IPS DF 6.9 (cell line): Measurements from ENCODE around the gene CGNL1.
A peak's percentile ranks its signal among the peaks of the same experiment; 100 is the strongest.

Experiments used
- DNase-seq: peaks from one replicate; pipeline ENCODE4 v3.0.0-alpha.2; 2013; ENCODE audit warnings: low read depth, low spot score
- H3K27ac ChIP-seq: one replicate; pipeline ENCODE4 v1.5.1; 2013; ENCODE audit warnings: low read length, control low read depth
- H3K27me3 ChIP-seq: 2 replicates; pipeline ENCODE4 v1.6.1; 2013; ENCODE audit warnings: mild to moderate bottlenecking, low read length; ENCODE audit not compliant: control insufficient read depth, insufficient read depth
- H3K36me3 ChIP-seq: 2 replicates; pipeline ENCODE4 v1.6.1; 2013; ENCODE audit warnings: low read length; ENCODE audit not compliant: control insufficient read depth, insufficient read depth
- H3K4me1 ChIP-seq: 2 replicates; pipeline ENCODE4 v1.6.1; 2013; ENCODE audit warnings: low read length; ENCODE audit not compliant: control insufficient read depth, insufficient read depth
- H3K4me3 ChIP-seq: 2 replicates; pipeline ENCODE4 v1.5.1; 2013; ENCODE audit warnings: mild to moderate bottlenecking, low read length
- H3K9me3 ChIP-seq: 2 replicates; pipeline ENCODE4 v1.6.1; 2013; ENCODE audit warnings: low read length, inconsistent platforms; ENCODE audit not compliant: control insufficient read depth, insufficient read depth
- WGBS: extraction: QIAGEN DNeasy Blood & Tissue Kit; methylation state at CpG from one replicate; pipeline ENCODE4 v1.1.7; 2013; ENCODE audit warnings: mixed read lengths, missing lambda C conversion rate; ENCODE audit not compliant: insufficient read length, insufficient coverage; 5-methylcytosine and 5-hydroxymethylcytosine counted together

CGNL1 gene

DNA sequence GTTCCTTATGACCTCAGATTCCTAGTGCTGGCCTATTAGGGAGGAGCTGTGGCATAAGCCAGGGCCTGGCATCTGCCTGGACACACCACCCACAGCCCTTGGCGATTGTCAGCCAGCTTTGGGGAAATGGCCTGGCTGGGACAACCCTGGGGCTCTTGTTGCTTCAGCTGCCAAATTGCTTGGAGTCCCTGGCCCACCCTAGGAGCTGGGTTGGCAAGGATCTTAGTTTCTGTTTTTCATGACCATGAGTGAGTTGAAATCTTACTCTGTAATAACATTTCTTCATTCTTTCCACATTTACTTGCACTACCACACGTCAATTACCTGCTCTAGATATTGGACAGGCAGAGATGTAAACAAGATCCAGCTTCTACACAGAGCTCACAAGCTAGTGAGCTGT, 213.4 kb downstream of the CGNL1 start:
- no peak for DNase-seq
- H3K9me3 ChIP-seq = no peaks in the 10 kb centered on the region
- WGBS = no CpG with 5 or more reads among the region's 2 CpGs
- H3K4me3 ChIP-seq = no peak overlapping the region
- no peaks in the 10 kb centered on the region for H3K36me3 ChIP-seq
- no peak overlapping the region for H3K27ac ChIP-seq
- H3K4me1 ChIP-seq = peaks cover 4% of the 10 kb centered on the region; the same call in 1 of the 2 replicates
- H3K27me3 ChIP-seq = peaks cover 2% of the 10 kb centered on the region; the same call in 1 of the 2 replicates

DNA sequence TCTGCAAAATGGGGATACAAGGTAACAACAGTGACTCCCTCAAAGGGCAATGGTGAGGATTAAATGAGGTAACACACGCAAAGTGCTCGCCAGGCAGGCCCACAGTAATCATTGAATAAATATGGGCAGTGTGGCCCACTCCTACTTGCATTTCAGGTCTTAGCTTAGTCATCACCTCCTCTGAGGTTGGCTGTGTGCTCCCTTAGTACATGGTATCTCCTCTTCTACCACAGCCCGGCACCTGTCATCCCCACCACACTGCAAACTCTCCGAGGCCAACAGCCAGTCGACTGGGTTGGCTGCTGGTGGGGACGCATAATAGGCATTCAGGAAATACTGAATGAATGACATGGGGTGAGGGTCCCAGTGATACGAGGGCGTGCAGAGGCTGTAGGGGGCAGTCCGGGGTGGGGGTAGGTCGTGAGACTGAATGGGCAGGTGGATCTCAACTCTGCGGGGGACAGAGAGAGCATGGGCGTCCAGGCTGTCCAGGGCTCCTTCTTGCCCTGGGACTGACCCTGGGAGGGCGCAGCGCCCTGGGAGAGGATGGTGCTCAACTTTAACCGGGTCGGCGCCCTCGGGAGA, 215.0 kb downstream of the CGNL1 start:
- peak overlapping the region; percentile 55; the same call in 1 of the 2 replicates for H3K4me3 ChIP-seq
- DNase-seq = no peak
- no peak overlapping the region for H3K27ac ChIP-seq
- H3K9me3 ChIP-seq = no peaks in the 10 kb centered on the region
- peaks cover 2% of the 10 kb centered on the region; the same call in 1 of the 2 replicates for H3K27me3 ChIP-seq
- no CpG with 5 or more reads among the region's 18 CpGs for WGBS
- H3K4me1 ChIP-seq = peaks cover 4% of the 10 kb centered on the region; the same call in 1 of the 2 replicates
- no peaks in the 10 kb centered on the region for H3K36me3 ChIP-seq

DNA sequence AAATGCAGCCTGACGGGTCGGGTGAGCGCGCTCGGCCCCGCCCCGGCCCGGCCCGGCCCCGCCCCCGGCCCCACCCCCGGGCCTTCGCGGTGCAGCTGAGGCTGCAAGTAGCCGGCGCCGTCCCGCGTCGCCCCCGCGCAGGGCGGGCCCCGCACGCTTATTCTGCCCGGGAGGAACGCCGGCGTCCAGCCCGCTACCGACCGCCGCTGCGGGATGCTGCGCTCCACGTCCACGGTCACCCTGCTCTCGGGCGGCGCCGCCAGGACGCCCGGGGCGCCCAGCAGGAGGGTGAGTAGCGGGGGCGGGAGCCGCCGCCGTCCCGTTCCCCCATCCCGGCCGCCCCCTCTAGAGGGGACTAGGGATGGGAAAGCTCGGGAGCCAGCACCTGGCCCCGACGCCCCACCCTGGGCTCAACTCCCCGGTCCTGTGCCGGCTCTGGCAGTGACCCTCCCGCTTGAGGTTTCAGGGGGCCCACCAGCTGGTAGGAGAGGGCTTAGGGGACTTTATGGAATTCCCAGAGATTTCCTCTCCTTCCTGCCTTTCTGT, 215.6 kb downstream of the CGNL1 start, which contains the start of gene MYZAP:
Gene MYZAP (plus strand): TSS at position 83 of the 546 bp plus-strand sequence. CDS start 131 bp downstream, at position 214.
- H3K4me1 ChIP-seq = peaks cover 4% of the 10 kb centered on the region; the same call in 1 of the 2 replicates
- WGBS = no CpG with 5 or more reads among the region's 58 CpGs
- peaks cover 2% of the 10 kb centered on the region; the same call in 1 of the 2 replicates for H3K27me3 ChIP-seq
- H3K4me3 ChIP-seq = peak within 1 kb of the TSS; percentile 55; the same call in 1 of the 2 replicates
- no peaks in the 10 kb centered on the region for H3K36me3 ChIP-seq
- H3K27ac ChIP-seq = no peak within 1 kb of the TSS
- H3K9me3 ChIP-seq = no peaks in the 10 kb centered on the region
- DNase-seq = no peak

DNA sequence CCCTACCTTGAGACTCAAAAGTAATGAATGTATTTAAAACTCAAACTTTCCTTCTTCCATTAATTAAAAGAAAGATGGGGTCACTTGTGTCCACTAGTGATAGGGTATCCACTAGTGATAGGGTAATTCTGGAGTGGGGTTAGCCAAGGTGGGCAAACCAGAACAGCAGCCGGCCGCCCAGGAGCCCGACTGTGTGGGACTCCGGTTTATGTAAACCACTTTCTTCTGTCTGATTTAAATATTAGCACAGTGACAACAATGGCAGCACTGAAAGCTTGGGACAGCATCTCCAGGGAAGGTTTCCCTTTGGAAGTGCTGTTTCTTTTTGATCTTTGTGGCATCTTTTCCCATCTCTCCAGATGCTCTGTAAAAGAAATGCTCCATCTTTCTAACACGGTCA, 216.1 kb downstream of the CGNL1 start:
- no CpG with 5 or more reads among the region's 5 CpGs for WGBS
- no peak overlapping the region; the same call in 1 of the 2 replicates for H3K4me3 ChIP-seq
- H3K27ac ChIP-seq = no peak overlapping the region

DNA sequence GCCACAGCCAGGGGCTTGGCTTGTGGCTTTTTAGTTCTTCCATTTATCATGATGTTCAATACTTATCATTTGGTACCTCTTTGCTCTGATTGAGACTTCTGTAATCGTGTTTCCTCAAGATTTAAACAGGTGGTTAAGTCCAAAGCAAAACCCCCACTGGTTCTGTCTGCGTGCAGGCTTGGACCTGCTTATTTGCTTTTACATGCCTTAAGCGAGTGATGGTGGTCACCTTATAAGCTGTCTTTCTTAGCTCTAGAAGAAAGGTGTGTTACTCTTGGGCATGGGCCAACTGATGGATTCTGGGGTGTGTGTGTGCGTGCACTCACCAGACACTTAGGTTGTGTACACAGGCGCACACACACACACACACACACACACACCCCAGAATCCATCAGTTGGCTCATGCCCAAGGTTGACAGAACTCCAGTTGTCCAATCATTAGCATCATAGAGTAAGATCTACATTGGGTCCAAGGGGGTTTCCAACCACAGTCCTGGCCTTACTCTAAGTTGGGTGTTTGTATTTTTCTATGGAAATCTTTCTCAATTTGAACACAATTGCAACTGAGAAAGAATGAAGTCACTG, 216.6 kb downstream of the CGNL1 start:
- H3K27me3 ChIP-seq = peaks cover 2% of the 10 kb centered on the region; the same call in 1 of the 2 replicates
- no peak overlapping the region for H3K4me3 ChIP-seq
- H3K27ac ChIP-seq = no peak overlapping the region
- DNase-seq = no peak
- H3K9me3 ChIP-seq = no peaks in the 10 kb centered on the region
- H3K4me1 ChIP-seq = peaks cover 4% of the 10 kb centered on the region; the same call in 1 of the 2 replicates
- H3K36me3 ChIP-seq = no peaks in the 10 kb centered on the region
- no CpG with 5 or more reads among the region's 5 CpGs for WGBS

More for the DNA sequence above, 216.1 kb downstream of the CGNL1 start:
- Histone ChIP-seq H3K36me3 (no peaks in the 10 kb centered on the region), H3K4me1 (peaks cover 4% of the 10 kb centered on the region; the same call in 1 of the 2 replicates), H3K27me3 (peaks cover 2% of the 10 kb centered on the region; the same call in 1 of the 2 replicates), H3K9me3 (no peaks in the 10 kb centered on the region)
- DNase-seq = no peak

DNA sequence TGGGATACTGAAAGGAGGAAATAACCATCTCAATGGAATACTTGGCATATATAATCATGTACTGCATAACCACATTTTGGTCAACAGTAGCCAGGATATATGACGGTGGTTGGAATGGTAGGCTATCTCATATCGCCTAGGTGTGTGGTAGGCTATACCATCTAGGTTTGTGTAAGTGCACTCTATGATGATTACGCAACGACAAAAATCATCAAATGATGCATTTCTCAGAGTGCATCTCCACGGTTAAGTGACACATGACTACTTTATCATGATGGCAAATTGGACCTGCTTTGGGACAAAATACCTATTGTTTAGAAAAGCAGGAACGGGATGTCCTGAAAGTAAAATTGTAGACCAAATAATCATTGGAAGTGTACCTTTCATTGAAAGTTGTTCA, 218.2 kb downstream of the CGNL1 start:
- no CpG with 5 or more reads among the region's 6 CpGs for WGBS
- peaks cover 2% of the 10 kb centered on the region; the same call in 1 of the 2 replicates for H3K27me3 ChIP-seq
- H3K4me3 ChIP-seq = no peak overlapping the region
- no peak for DNase-seq
- no peaks in the 10 kb centered on the region for H3K36me3 ChIP-seq
- no peaks in the 10 kb centered on the region for H3K9me3 ChIP-seq
- peaks cover 4% of the 10 kb centered on the region; the same call in 1 of the 2 replicates for H3K4me1 ChIP-seq
- no peak overlapping the region for H3K27ac ChIP-seq

DNA sequence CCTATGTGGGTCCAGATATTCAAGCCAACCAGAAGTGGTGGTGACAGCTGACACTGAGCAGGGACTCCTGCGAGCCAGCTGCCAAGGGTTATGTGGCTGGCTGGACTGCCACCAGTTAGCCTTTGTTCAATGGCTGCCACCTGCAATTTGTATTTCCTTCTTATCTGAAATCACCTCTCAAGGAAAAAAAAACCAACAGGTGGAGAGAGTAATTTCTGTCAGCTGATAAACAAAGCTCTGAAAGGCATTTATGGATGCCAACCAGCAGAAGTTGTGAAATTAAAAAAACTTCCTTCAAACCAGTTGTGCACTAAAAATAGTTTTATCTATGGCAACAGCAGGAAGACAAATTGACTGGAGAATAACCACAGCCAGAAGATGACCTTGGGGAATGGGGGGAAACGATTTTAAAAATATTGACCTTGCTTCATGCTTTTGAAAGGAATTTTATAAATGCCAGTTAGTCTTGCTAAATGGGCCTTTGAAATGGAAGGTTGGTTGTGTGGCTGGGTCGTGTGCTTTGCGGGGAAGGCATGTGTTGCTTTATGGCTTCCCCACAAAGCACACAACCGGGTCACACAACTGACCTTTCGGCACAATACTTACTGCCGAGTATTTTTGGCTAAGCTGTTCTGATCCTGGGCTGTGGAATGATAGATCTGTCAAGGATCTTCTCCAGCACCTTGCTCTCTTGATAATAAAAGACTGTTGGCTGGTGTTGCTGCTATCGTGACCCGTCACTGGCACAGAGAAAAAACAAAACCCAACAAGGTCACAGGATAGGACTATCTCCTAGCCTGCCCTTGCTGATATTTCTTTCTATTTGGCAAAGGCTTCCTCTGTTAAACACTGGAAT, 218.9 kb downstream of the CGNL1 start:
- Histone ChIP-seq H3K4me1 (peaks cover 4% of the 10 kb centered on the region; the same call in 1 of the 2 replicates), H3K9me3 (no peaks in the 10 kb centered on the region), H3K27ac (no peak overlapping the region), H3K27me3 (peaks cover 2% of the 10 kb centered on the region; the same call in 1 of the 2 replicates), H3K4me3 (no peak overlapping the region), H3K36me3 (no peaks in the 10 kb centered on the region)
- no peak for DNase-seq
- no CpG with 5 or more reads among the region's 9 CpGs for WGBS

DNA sequence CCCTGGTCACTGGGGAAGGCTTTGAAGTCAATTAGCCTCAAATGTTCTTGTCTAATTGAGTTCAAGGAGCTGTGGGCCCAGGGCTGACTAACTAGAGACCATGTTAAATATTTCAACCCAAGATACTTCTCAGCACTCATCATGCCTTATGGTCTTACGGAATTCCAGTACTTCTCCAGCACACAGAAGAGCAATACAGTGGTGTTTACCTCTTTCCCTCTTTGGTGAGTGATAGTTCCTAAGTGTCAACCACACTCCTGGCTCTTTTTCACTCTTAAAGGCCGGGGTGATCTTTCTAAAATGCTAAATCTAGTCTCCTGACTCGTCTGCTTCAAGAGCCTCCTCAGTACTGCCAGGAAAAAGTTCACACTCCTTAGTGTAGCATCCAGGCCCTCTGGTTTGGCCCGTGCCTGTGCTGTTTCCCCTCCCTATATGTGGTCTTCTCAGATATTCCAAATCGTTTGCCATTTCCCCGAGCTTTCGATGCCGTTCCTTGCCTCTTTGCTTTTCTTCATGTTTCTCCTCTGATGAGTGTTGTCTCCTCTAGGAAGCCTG, 220.1 kb downstream of the CGNL1 start:
- WGBS = no CpG with 5 or more reads among the region's 8 CpGs
- Histone ChIP-seq H3K9me3 (no peaks in the 10 kb centered on the region), H3K36me3 (no peaks in the 10 kb centered on the region), H3K27ac (no peak overlapping the region), H3K4me3 (no peak overlapping the region), H3K4me1 (peaks cover under 1% of the 10 kb centered on the region; the same call in 1 of the 2 replicates), H3K27me3 (no peaks in the 10 kb centered on the region)
- no peak for DNase-seq

DNA sequence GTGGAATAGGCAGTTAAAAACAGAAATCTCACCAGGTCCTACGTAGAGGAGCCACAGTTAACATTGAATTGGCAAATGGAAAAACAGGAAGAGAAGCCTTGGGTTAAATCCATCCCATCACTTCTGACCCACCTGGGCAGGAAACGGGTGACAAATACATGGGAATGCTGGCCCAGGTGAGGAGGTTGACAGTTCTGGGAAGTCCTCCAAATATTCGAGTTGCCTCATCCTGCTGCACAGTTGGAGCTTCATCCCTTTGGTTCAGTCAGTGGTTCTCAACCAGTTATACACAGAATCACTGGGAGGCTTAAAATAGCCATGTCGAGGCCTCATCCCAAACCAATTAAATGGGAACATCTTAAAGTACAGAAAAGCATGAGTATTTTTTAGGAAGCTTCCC, 220.7 kb downstream of the CGNL1 start:
- no peak for DNase-seq
- Histone ChIP-seq H3K27me3 (no peaks in the 10 kb centered on the region), H3K27ac (no peak overlapping the region), H3K4me3 (no peak overlapping the region), H3K4me1 (no peaks in the 10 kb centered on the region), H3K36me3 (no peaks in the 10 kb centered on the region), H3K9me3 (no peaks in the 10 kb centered on the region)
- WGBS = no CpG with 5 or more reads among the region's 4 CpGs

DNA sequence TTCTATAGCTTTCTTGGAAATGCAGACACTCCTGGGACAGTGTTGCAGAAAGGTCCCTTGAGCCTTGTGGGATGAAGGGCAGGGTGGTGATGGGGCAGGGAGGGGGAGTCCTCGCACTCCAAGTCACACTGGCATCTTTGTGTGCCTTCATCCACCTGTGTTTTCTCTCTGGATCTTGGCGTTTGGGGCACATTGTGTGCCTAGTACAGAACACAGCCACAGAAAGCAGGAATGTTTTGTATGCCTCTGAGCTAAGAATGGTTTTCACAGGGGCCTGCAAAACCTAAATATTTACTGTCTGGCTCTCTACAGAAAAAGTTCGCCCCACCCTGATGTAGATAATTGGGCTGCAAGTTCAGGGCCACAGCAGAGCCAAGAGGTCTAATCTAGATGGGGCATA, 221.1 kb downstream of the CGNL1 start:
- Histone ChIP-seq H3K4me1 (no peaks in the 10 kb centered on the region), H3K27ac (no peak overlapping the region), H3K36me3 (no peaks in the 10 kb centered on the region), H3K27me3 (no peaks in the 10 kb centered on the region), H3K4me3 (no peak overlapping the region), H3K9me3 (no peaks in the 10 kb centered on the region)
- no CpG with 5 or more reads among the region's 3 CpGs for WGBS
- no peak for DNase-seq
